Hepatocyte (in vitro differentiated cells): ENCODE results near the gene C16orf96. TPM values are rescaled to one million over a fixed set of nuclear protein-coding genes. Genes with fewer than 3 reads are reported as not detected.

Experiments used
- DNase-seq: peaks from one replicate; pipeline ENCODE4 v3.0.0-alpha.2; 2016; ENCODE audit warnings: low spot score
- H2AFZ ChIP-seq: fragments of 200-600 bp; sonication (generic); 2 replicates; pipeline ENCODE4 v1.6.0; 2016; ENCODE audit warnings: antibody characterized with exemption, mild to moderate bottlenecking
- H3K27ac ChIP-seq: fragments of 200-600 bp; sonication (generic); 2 replicates; pipeline ENCODE4 v1.5.1; 2016; ENCODE audit warnings: mild to moderate bottlenecking
- H3K27me3 ChIP-seq: fragments of 200-600 bp; sonication (generic); 2 replicates; pipeline ENCODE4 v1.6.1; 2016
- H3K36me3 ChIP-seq: fragments of 200-600 bp; sonication (generic); replicated peaks from 2 replicates; pipeline ENCODE4 v1.5.1; 2016; ENCODE audit warnings: low read depth; ENCODE audit not compliant: insufficient read depth
- H3K4me1 ChIP-seq: fragments of 200-600 bp; sonication (generic); 2 replicates; pipeline ENCODE4 v1.5.1; 2016; ENCODE audit warnings: mild to moderate bottlenecking, moderate library complexity; ENCODE audit not compliant: insufficient read depth
- H3K4me2 ChIP-seq: fragments of 200-600 bp; sonication (generic); 2 replicates; pipeline ENCODE4 v1.6.0; 2016
- H3K4me3 ChIP-seq: fragments of 200-600 bp; sonication (generic); 2 replicates; pipeline ENCODE4 v1.5.1; 2016; ENCODE audit warnings: mild to moderate bottlenecking
- H3K79me2 ChIP-seq: fragments of 200-600 bp; sonication (generic); 2 replicates; pipeline ENCODE4 v1.6.0; 2017; ENCODE audit warnings: mild to moderate bottlenecking
- H3K9me2 ChIP-seq: fragments of 200-600 bp; sonication (generic); replicated peaks from 2 replicates; pipeline ENCODE4 v1.6.0; 2017; ENCODE audit warnings: mild to moderate bottlenecking; ENCODE audit not compliant: insufficient read depth
- H3K9me3 ChIP-seq: fragments of 200-600 bp; sonication (generic); 2 replicates; pipeline ENCODE4 v1.5.1; 2016; ENCODE audit warnings: low read depth, mild to moderate bottlenecking
- H4K20me1 ChIP-seq: fragments of 200-600 bp; sonication (generic); 2 replicates; pipeline ENCODE4 v1.6.0; 2016; ENCODE audit warnings: mild to moderate bottlenecking; ENCODE audit not compliant: insufficient read depth, poor library complexity, severe bottlenecking
- EZH2 ChIP-seq: fragments of 200-600 bp; sonication (generic); IDR thresholded peaks from 2 replicates; pipeline ENCODE4 v1.6.1; 2016; ENCODE audit warnings: antibody characterized with exemption, mild to moderate bottlenecking, borderline replicate concordance
- EZH2phosphoT487 ChIP-seq: fragments of 200-600 bp; sonication (generic); IDR thresholded peaks from one replicate; pipeline ENCODE4 v1.6.1; 2018; ENCODE audit warnings: antibody characterized with exemption, mild to moderate bottlenecking, low read depth, moderate library complexity; ENCODE audit not compliant: unreplicated experiment, severe bottlenecking
- WGBS: methylation state at CpG from one replicate; pipeline ENCODE4 v1.1.6; 2016; ENCODE audit warnings: low lambda C conversion rate; ENCODE audit errors: missing lambda C conversion rate; 5-methylcytosine and 5-hydroxymethylcytosine counted together
- polyA plus RNA-seq: library from polyadenylated mRNA; unstranded; fragments of >200 nt; fragmentation: Nextera tagmentation; extraction: Ambion mirVana; gene quantifications from 2 replicates; pipeline ENCODE4 v1.2.1, GENCODE V29; 2016
- total RNA-seq: library from RNA; depleted of rRNA; stranded (reverse); fragments of >200 nt; gene quantifications from 2 replicates; pipeline ENCODE4 v1.2.3, GENCODE V29; 2014
- TF ChIP-seq, protein P1 (sequence below): fragments of 200-600 bp; sonication (generic); IDR thresholded peaks from 2 replicates; pipeline ENCODE4 v1.5.1; 2016; ENCODE audit warnings: antibody characterized with exemption, mild to moderate bottlenecking; ENCODE audit not compliant: poor library complexity

Gene C16orf96
- total and polyA plus RNA-seq, 2 experiments from 2014 or later = 0.20 TPM; not detected in 1

DNA sequence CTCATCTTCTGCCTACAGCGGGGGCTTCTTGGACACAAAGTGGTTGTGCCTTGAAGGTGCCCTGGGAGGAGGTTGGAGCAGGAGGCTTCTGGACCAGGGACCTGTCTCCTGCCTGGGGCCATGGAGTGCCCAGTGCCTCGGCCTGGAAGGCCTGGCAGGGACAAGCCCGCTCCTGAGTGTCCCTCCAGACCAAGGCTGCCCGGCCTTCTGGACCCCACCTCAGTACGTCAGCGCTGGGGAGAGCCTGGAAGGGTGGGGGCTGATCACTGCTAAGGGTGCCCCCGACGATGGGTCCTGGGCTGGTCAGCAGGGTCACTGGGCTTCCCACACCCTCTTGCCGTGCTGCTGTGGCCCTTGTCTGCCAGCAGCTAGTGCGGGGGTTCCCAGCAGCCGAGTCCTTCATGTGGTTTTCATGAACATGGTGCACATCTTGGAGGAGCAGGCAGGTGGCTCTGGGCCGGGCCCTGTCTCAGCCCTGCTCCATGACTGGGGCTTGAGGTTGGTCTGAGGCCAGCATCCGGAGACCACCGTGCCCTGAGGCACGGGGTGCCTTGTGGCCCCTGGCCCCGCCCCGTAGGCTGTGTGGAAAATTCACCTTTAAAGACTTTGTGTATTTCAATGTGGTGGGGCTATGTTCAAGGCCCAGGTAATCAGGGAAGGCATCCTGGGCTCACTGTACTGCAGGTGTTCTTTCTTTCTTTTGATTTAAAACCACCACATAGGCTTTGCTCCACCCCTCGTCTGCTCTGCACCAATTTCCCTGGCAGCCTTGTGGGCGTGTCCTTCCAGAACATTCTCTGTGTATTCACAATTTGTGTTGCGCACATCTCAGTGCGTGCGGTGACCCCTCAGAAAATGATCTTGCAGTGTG, 90.9 kb downstream of the C16orf96 start:
- Histone ChIP-seq H3K27me3 (no peaks in the 10 kb centered on the region), H3K4me3 (no peak overlapping the region), H3K4me1 (no peaks in the 10 kb centered on the region), H3K27ac (no peak overlapping the region), H3K79me2 (peaks cover 81% of the 10 kb centered on the region), H4K20me1 (peaks cover 21% of the 10 kb centered on the region), H3K4me2 (no peak overlapping the region), H3K36me3 (no peaks in the 10 kb centered on the region), H3K9me2 (no peaks in the 10 kb centered on the region), H2AFZ (no peak overlapping the region), H3K9me3 (no peaks in the 10 kb centered on the region)
- TF ChIP-seq EZH2 = no peak
- TF ChIP-seq, protein P1, sequence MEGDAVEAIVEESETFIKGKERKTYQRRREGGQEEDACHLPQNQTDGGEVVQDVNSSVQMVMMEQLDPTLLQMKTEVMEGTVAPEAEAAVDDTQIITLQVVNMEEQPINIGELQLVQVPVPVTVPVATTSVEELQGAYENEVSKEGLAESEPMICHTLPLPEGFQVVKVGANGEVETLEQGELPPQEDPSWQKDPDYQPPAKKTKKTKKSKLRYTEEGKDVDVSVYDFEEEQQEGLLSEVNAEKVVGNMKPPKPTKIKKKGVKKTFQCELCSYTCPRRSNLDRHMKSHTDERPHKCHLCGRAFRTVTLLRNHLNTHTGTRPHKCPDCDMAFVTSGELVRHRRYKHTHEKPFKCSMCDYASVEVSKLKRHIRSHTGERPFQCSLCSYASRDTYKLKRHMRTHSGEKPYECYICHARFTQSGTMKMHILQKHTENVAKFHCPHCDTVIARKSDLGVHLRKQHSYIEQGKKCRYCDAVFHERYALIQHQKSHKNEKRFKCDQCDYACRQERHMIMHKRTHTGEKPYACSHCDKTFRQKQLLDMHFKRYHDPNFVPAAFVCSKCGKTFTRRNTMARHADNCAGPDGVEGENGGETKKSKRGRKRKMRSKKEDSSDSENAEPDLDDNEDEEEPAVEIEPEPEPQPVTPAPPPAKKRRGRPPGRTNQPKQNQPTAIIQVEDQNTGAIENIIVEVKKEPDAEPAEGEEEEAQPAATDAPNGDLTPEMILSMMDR = no peak
- TF ChIP-seq EZH2phosphoT487 = no peak
- 98% methylated on average over 19 of the region's 22 CpGs for WGBS
- no peak for DNase-seq

DNA sequence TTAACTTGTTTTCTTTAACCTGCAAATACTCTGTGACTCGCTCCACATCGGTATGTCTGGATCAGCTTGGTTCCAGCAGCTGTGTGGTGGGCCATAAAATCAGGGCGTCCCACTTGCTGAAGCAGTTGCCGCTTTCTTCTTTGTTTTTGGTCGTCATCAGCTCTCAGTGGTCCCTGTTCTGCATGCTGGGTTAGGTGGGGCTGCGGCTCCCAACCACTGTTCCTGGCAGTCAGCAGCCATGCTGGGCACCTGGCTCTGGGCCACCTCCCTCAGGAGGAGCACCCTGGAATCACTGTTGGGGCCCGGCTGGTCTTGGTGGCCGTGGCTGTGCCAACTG, 91.5 kb downstream of the C16orf96 start:
- no peak for TF ChIP-seq EZH2
- TF ChIP-seq, protein P1 = no peak
- no peak for TF ChIP-seq EZH2phosphoT487

DNA sequence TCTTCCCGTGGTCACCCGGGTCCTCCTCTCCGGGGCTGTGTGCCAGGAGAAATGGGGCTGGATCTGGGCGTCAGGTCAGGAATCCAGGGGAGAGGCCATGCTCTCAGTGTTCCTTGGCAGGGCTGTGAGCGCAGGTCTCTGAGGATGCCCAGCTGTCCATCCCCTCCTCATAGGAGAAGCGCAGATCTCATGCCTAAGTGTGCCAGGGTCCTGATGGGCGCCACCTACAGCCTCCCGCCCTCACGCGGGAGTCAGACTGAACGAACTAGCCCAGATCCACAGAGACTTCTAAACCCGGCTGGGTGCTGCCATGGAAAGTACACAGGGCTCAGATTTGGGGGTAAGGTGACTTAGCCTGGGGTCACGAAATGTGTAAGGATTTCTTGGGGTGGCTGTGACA, 92.8 kb downstream of the C16orf96 start:
- no peaks in the 10 kb centered on the region for H3K36me3 ChIP-seq
- peaks cover 13% of the 10 kb centered on the region for H3K4me1 ChIP-seq
- no peaks in the 10 kb centered on the region for H3K9me2 ChIP-seq
- H3K9me3 ChIP-seq = no peaks in the 10 kb centered on the region
- DNase-seq = no peak
- no peaks in the 10 kb centered on the region for H3K27me3 ChIP-seq
- H3K4me2 ChIP-seq = no peak overlapping the region
- H3K4me3 ChIP-seq = no peak overlapping the region
- no peak overlapping the region for H3K27ac ChIP-seq
- H4K20me1 ChIP-seq = peaks cover 11% of the 10 kb centered on the region
- TF ChIP-seq, protein P1 = no peak
- TF ChIP-seq EZH2phosphoT487 = no peak
- TF ChIP-seq EZH2 = no peak
- peaks cover 61% of the 10 kb centered on the region for H3K79me2 ChIP-seq
- H2AFZ ChIP-seq = no peak overlapping the region
- 98% methylated on average over 13 of the region's 13 CpGs for WGBS

More for the DNA sequence above, 91.5 kb downstream of the C16orf96 start:
- peaks cover 74% of the 10 kb centered on the region for H3K79me2 ChIP-seq
- no peaks in the 10 kb centered on the region for H3K36me3 ChIP-seq
- 100% methylated on average over 8 of the region's 8 CpGs for WGBS
- no peak for DNase-seq
- no peak overlapping the region for H3K27ac ChIP-seq
- H4K20me1 ChIP-seq = peaks cover 15% of the 10 kb centered on the region
- H2AFZ ChIP-seq = no peak overlapping the region
- peaks cover 2% of the 10 kb centered on the region for H3K4me1 ChIP-seq
- no peaks in the 10 kb centered on the region for H3K9me3 ChIP-seq
- H3K4me3 ChIP-seq = no peak overlapping the region
- no peaks in the 10 kb centered on the region for H3K27me3 ChIP-seq
- no peaks in the 10 kb centered on the region for H3K9me2 ChIP-seq
- no peak overlapping the region for H3K4me2 ChIP-seq
